HG03097 (cell line): ENCODE measurements around the gene C19orf47.

Experiments
- ATAC-seq: cut with Tn5 transposase; IDR thresholded peaks from one replicate; pipeline ENCODE4 v1.9.1; 2021; ENCODE audit not compliant: unreplicated experiment, low FRiP score

The C19orf47 gene, protein sequence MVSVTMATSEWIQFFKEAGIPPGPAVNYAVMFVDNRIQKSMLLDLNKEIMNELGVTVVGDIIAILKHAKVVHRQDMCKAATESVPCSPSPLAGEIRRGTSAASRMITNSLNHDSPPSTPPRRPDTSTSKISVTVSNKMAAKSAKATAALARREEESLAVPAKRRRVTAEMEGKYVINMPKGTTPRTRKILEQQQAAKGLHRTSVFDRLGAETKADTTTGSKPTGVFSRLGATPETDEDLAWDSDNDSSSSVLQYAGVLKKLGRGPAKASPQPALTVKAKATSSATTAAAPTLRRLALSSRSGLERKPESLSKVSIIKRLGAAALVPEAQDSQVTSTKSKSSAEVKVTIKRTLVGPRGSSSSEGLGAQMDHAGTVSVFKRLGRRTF

DNA sequence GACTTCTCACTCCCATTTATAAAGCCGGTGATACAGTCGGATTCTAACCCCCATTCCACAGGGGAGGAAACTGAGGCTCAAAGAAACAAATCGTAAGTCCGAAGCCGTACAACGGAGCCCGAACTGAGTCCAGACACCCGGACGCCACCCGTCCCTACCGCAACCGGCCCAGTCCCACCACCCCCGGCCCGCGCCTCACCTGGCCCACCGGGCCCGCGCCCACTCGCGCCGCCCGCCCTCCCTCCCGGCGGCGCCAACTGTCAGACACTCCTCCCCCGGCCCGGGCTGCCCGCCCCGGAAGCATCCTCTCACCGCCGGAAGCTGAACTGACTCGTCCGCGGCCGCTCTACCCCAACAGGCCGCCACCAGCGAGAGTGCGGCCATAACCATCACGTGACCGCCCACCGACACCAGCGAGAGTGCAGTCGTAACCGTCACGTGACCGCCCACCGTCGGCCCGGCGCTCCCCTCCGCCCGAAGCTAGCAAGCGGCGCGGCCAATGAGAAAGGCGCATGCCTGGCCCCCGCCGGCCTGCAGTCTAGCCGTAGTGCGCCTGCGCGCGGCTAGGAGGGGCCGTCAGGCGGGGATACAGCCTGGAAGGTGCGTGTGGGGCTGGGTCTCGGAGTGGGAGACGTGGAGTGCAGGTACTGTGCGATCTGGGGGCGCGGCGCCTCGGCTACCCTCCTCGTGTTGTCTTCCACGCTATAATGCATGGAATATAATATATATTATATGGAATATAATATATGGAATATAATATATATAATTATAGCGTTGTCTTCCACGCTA, at the start of gene C19orf47, which contains the start of gene PLD3:
C19orf47 (minus strand) TSS at position 273 of the 789 bp plus-strand sequence. CDS start 6,540 bp downstream, outside the sequence.
PLD3 (plus strand) TSS at position 571 of the 789 bp plus-strand sequence. CDS start 17,789 bp downstream, outside the sequence.
- ATAC-seq, result peak; percentile 95

DNA sequence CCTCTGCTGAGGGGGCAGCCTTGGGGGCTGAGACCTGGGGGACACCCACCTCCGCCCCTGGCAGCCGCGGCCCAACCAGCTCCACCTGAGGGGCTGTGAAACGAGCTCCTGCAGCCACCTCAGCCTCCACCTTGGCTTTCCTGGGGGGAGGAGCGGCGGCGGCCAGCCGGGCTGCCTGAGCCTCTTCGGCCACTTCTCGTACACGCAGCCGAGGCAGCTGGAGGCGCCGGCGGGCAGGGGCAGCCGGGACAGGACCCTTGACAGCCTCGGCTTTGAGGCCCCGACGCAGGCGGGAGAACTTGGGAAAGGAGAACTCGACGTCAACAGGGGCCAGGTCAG, 49.3 kb upstream of the C19orf47 start:
- ATAC-seq, result no peak

DNA sequence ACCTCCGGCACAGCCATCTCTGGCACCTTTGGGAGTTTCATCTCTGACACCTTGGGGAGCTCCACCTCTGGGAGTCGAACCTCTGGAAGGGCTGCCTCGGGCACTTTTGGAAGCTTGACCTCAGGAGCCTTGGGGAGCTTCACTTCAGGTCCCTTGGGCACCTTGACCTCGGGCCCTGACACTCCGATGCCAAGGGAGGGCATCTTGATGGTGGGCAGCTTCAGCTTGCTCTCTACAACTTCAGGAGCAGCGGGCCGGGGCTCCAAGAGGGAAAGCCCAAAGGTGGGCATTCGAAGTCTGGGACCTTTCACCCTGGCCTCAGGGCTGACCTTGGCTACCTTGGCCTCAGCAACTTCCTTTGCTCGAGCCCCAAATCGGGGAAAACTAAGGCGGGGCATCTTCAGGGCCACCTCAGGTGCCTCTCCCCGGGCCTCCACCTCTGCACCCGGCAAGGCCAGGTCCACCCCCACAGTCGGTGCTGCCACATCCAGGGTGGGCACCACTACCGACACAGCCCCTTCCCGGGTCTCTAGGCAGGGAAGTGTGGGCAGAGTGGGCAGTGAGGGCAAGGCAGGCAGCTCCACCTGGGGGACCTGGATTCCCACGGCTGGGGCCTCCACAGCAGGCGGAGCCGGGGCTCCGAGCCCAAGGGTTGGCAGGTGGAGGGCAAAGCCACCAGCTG, 48.8 kb upstream of the C19orf47 start:
- ATAC-seq, result no peak

DNA sequence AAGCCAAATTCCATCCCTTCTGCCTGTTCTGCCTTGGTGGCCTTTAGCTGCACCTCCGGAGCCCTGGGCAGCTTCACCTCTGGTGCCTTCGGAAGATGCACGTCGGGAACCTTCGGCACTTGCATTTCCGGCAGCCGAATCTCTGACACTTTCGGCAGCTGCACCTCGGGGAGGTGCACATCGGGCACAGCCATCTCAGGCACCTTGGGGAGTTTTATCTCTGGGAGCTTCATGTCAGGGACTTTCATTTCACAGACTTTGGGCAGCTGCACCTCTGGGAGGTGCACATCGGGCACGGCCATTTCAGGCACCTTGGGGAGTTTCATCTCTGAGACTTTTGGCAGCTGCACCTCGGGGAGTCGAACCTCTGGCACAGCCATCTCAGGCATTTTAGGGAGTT, 47.8 kb upstream of the C19orf47 start:
- no peak for ATAC-seq

DNA sequence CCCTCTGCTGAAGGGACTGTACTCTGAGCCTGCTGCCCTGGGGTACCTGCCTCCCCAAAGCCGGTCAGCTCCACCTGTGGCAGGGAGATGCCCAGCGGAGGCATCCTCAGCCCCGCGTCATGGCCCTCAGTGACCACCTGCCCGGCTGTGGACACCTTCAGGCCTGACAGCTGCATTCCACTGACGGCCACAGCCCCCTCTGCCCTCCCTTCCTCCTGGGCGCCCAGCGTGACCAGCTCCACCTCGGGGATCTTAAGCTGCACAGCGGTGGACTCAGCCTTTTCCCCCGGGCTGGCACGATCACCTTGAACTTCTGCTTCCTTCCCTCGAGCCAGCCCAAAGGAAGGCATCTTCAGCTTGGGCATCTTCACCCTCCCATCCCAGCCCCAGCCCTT, 46.6 kb upstream of the C19orf47 start:
- no peak for ATAC-seq

DNA sequence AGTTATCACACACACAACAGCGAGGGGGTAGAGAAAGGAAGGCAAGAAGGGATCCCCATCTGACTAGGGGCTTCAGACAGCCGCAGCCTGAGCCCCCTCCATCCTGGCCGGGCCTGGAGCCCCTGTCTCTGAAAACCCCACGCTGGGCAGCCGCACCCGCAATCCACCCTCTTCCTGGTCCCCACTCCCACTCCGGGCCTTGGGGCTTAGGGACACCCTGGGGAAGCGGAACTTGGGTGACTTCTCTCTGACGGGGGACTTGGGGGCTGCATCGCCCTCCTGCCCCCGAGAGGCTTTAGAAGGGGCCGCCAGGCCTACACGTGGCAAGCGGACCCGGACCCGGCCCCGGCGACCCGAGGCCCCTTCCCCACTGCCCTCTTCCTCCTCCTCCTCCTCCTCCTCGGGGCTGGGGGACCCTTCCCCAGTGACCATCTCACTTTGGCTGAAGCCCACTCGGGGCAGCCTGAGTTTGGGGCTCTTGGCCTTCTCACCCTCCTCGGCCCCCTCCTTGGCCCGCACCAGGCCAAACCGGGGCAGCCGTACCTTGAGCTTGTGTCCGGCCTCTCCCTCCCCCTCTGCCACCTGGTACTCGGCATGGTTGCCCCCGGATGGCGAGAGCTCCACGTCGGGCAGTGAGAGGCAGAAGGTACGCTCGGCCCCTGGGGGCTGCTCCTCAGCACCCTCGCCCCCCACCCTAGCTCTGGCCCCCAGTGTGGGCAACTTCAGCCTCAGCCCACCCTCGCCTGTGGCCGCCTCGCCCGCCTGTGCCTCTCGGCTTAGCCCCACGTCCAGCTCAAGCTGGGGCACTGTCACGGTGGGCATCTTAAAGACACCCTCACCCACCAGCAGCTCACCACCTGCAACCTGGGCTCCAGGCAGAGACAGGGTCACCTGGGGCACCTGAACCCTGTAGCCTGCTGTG, 46.0 kb upstream of the C19orf47 start:
- no peak for ATAC-seq

DNA sequence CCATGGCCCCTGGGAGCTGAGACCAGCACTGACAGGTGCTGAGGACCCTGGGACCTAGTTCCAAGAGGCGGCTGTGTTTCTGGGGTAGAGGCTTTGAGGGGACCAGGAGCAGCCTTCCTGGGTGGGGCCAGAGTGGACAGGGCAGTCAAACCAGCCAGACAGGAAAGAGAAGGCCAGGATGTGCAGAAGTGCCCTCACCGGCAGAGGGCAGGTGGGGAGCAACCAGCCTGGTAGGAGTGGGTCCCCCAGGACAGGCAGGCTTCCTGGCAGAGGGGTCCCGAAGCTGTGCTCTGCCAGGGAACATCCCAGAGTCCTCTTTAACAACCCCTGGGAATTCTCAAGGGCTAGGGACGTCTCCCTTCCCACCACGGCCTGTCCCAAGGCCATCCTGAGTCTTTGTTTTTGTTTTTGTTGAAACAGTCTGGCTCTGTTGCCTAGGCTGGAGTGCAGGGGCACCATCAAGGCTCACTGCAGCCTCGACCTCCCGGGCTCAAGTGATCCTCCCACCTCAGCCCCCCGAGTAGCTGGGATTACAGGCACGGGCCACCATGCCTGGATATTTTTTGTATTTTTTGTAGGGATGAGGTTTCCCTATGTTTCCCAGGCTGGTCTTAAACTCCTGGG, 44.8 kb upstream of the C19orf47 start:
- ATAC-seq, result no peak

DNA sequence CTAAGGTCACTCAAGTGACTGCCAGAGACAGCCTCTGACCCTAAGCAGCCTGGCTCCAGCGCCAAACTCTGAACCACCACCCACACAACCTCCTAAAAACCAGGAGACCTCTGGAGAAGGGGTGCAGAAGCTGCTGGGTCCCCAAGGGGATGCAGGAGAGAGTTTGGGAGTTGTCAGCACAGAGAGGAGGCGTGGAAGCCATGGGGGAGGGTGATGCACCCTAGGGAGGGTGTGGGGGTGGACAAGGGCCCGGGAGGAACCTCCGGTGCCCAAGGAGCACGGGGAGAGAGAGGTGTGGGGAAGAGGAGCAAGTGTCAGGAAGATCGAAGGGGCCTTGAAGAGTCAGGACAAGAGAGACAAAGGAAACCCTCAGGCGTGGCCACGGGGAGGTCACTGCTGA, 43.9 kb upstream of the C19orf47 start:
- no peak for ATAC-seq

DNA sequence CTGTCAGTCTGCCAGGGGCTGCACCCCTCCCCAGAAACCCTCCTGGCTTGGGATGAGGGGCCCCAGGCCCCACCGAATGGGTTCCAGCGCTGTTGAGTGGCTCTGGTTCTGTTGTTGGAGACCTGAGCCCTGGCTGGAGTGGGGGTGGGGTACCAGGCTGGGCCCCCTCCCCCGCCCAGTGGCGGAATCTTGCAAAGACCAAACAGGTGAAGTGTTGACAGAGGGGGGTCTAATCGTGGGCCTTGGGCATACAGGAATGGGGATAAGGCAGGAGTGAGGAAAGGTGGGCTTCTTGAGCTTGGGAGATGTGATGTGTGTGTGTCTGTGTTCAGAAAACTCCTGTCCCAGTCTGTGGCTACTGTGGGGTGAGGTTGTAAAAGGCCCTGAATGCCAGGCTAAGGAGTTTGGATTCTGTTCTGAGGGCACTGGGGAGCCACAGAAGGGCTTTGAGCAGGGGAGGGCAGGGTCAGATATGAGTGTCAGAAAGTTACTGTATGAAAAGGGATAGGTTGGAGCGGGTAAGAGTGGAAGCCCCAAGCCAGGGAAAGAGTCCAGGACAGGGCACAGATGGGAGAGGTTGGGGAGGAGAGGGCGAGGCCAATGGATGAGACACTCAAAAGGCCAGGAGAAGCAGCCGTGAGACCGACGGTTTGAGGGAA, 42.0 kb upstream of the C19orf47 start, which contains the start of gene HIPK4:
HIPK4 (minus strand) TSS at position 98 of the 659 bp plus-strand sequence. CDS start 279 bp downstream, outside the sequence.
- ATAC-seq, result no peak

DNA sequence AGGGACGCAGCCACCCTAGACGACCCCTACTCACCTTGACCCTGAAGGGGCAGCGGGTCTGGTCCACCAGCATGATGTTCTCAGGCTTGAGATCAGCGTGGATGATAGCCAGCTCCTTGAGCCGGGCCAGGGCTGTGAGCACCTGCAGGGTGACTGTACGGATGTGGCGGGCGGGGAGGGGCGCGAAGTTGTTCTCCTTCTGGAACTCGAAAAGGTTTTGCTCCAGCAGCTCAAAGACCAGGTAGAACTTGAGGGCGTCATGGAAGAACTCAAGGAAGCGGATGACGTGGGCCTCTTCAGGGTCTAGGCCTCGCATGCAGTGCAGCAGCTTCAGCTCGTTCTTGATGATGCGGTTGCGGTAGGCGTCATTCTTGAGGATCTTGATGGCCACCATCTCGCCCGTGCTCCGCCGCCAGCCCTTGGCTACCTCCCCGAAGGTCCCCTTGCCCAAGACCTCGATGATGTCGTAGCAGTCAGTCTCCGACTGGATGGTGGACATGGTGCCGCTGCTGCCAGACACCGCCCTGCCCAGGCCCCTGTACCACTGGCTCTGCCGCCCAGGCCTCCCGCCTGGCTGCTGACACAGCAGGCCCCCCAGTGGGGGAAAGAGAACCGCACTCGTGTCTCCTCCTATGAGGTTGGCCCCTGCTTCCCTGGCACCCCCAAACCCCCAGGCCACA, 41.3 kb upstream of the C19orf47 start:
- no peak for ATAC-seq

DNA sequence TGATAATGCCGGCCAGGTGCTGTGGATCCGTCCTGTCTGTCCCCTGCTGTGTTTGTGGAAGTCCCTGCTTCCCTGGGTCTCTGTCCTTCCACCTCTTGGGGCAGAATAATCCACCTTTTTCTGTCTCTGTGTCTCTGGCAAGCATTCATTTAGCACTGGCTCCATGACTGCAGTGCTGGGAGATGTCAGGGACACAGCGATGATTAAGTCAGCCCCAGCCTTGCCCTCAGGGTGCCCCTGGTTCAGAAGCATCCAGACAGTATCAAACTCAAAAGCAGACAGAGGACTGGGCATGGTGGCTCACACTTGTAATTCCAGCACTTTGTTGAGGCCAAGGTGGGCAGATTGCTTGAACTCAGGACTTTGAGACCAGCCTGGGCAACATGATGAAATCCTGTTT, 40.3 kb upstream of the C19orf47 start:
- no peak for ATAC-seq

DNA sequence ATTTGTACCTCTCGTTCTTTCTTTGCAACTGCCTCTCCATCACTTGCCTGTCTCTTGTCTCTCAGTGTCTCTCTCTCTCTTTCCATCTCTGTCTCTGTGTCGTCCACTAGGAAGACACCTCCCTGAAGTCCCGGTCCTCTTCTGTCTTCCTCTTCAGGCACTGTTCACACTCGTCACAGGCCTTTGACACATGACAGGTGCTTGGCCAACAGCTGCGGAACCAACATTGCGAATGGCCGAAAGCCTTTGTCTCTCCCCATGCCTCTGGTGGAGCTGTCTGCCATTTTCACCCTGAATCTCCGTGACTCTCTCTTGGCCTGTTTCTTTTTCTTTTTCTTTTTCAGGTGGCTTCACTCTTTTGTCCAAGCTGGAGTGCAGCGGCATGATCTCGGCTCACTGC, 39.0 kb upstream of the C19orf47 start:
- no peak for ATAC-seq

DNA sequence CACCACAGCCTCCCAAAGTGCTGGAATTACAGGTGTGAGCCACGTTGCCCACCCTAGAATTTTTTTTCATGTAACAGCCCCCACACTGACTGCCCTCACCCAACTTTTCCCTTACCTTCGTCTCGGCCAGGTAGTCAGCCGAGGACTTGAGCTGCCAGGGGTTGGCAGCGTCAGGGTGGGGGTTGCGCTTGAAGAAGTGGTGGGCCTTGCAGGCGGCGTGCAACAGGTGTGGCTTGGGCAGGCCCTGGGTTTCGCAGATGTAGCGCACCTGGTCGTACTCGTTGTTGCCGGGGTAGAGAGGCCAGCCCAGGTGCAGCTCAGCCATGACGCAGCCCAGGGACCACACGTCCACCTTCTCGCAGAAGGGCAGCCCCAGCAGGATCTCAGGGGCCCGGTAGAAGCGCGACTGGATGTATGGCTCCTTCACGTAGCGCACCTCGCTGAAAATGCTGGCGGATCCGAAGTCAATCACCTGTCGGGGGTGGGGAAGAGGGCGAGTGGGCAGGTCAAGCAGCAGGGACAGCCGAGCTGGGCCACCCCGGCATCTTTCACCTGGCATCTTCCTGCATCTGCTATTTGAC, 35.6 kb upstream of the C19orf47 start:
- ATAC-seq, result no peak

DNA sequence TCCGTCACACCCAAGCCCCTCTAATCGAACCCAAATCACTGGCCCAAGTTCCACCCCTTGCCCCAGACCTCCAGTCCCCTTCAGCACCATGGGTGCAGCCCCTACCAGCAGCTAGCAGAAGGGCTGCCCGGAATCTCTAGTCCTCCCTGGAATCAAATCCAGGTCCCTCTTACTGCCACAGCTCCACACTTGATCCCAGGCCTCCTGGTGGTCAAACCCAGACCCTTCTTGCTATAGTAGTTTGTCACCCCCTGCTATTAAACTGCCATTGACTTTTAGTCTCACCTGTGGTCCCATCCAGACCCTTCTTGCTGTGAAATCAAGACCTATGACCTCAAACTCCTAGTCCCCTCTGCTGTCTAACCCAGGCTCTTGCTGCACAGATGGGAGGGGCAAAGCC, 33.1 kb upstream of the C19orf47 start:
- no peak for ATAC-seq

DNA sequence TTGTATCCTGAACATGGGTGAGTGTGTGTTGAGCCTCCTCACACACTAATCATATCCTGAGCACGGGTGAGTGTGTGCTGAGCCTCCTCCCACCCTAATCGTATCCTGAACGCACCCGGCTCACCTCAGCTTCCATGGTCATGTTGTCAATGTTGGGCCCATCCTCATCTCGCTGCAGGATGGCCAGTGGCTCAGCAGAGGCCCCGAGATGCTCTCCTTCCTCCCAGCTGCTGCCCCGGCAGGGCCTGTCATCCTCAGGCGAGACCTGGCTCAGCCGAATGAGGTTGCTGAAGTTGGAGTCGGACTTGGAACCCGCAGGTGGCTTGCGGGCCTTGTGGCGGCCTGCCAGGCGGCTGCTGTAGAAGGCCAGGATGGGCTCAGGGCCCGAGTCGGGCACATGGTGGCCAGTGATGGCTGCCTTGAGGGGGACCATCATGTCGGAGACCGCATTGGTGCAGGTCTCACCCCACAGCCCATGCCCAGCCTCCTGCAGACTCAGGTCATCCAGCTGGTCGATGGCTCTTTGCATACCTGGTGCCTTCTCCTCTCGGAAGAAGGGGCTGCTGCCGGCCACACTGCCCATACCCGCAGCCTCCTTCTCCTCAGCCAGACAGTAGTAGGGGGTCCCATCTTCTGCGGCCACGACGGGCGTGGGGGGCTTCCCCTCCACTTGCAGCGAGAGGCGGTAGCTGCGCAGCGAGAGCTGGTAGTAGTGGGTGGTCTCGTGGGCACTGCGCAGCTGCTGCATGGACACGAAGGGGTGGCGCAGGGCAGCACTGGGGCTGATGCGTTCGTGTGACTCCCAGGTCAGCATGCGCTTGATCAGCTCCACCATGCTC, 32.2 kb upstream of the C19orf47 start:
- no peak for ATAC-seq

DNA sequence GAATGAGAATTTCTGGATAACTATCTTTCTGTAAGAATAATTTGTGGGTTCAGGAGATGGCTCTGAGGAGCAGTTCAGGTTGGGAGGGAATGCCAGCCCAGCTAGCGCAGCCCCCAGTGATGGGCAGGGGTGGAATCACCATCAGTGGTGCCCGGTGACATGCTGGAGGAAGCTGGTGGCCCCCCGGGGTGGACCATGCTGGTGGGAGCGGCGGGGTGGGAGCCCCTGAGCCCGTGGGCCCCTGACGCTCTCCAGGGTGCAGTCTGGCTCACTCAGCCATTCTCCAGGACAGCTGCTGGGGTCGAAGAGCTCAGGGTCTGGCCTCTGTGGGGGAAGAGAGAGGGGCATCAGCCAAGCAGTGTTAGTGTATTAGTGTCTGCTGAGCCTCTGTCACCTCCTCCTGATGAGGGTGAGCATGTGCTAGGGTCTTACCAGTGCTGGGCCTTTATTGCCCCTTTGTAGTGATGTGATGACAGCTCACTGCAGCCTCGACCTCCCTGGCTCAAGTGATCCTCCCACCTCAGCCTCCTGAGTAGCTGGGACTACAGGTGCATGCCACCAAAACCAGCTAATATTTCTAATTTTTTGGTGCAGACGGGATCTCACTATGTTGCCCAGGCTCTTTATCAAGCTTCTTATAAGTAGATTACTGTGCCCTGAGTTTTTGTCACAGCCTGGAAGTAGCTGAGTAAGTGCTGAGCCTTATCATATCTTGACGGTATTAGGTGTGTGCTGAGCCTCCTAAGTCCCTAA, 31.4 kb upstream of the C19orf47 start:
- ATAC-seq, result no peak

DNA sequence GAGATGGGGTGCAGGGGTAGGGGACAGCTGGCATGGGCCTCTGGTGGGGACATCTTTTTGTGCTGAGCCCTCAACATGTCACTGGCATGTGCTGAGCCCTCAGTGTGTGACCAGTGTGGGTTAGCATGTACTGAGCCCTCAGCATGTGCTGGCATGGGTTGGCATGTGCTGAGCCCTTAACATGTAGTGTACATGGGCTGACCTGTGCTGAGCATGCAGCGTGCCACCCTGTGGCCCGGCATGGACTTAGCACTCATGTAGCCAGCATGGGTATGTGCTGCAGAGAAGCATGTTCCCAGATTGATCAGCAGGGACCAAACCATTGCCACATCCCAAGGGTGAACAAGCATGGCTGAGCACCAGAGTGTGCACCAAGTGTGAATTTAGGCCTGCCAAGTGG, 30.3 kb upstream of the C19orf47 start:
- no peak for ATAC-seq
